DMS114 treated with DMSO at 0.1 percent for 48 hours (cell line): ENCODE data around the gene ASB2.

Experiments used
- DNase-seq: peaks from one replicate; lab custom pipeline; 2025; ENCODE audit not compliant: unreplicated experiment; lab: John Stamatoyannopoulos, UW

ASB2 gene

GRCh38 chr14:94001501-94002396, 25.4 kb upstream of the ASB2 start:
- peak; percentile 44 for DNase-seq

GRCh38 chr14:94001016-94001415, 24.6 kb upstream of the ASB2 start:
- DNase-seq = no peak

- no peak for DNase-seq
These were observed 23.9 kb upstream of the ASB2 start for GRCh38 chr14:94000267-94000666.

GRCh38 chr14:93999573-93999972, 23.2 kb upstream of the ASB2 start:
- DNase-seq = no peak

GRCh38 chr14:93998871-93999403, 22.6 kb upstream of the ASB2 start:
- DNase-seq = no peak

GRCh38 chr14:93997916-93998870, 21.8 kb upstream of the ASB2 start:
- no peak for DNase-seq

GRCh38 chr14:93997082-93997481, 20.7 kb upstream of the ASB2 start, which contains the start of gene CCDC197:
Gene CCDC197, plus strand, starts transcription at chr14:93997301. Its CDS starts 831 bp downstream, at chr14:93998132.
- DNase-seq = no peak

GRCh38 chr14:93996130-93996695, 19.8 kb upstream of the ASB2 start:
- DNase-seq = no peak

- no peak for DNase-seq
These were observed 18.7 kb upstream of the ASB2 start for GRCh38 chr14:93994919-93995682.

- no peak for DNase-seq
These were observed 17.0 kb upstream of the ASB2 start for GRCh38 chr14:93993382-93993781.

GRCh38 chr14:93991649-93992048, 15.3 kb upstream of the ASB2 start:
- no peak for DNase-seq

- DNase-seq = no peak
These were observed 14.8 kb upstream of the ASB2 start for GRCh38 chr14:93991212-93991611.

GRCh38 chr14:93989939-93990338, 13.6 kb upstream of the ASB2 start:
- DNase-seq = no peak

GRCh38 chr14:93987815-93988476, 11.6 kb upstream of the ASB2 start:
- DNase-seq = no peak

- DNase-seq = no peak
These were observed 11.0 kb upstream of the ASB2 start for GRCh38 chr14:93987376-93987775.

GRCh38 chr14:93986955-93987354, 10.6 kb upstream of the ASB2 start:
- DNase-seq = no peak

- DNase-seq = no peak
These were observed 8.6 kb upstream of the ASB2 start for GRCh38 chr14:93984987-93985410.

GRCh38 chr14:93984070-93984469, 7.7 kb upstream of the ASB2 start:
- DNase-seq = no peak

GRCh38 chr14:93982230-93983007, 6.0 kb upstream of the ASB2 start:
- no peak for DNase-seq
